Upper lobe of left lung (tissue), 4 donors: ENCODE results near the gene GJD4.

Experiments used
- CTCF ChIP-seq, 6 experiments: fragments of 450-650 bp in 4 of 6; fragments of 200-600 bp in 2 of 6; sonication (generic) in 2 of 6; IDR thresholded peaks; one replicate each; pipeline ENCODE4 v1.5.1; 2016 to 2019; ENCODE audit warnings: antibody characterized with exemption in 6 of 6
- EP300 ChIP-seq, 4 donors: sonication (generic); formaldehyde crosslinking; IDR thresholded peaks; one replicate each; pipeline ENCODE4 v1.5.1; 2017; ENCODE audit warnings: antibody characterized with exemption in 4 of 4, control low read depth in 2 of 4
- POLR2A ChIP-seq, 4 donors: fragments of 450-650 bp; IDR thresholded peaks; one replicate each; pipeline ENCODE4 v1.5.1; 2016 to 2017; ENCODE audit warnings: antibody characterized with exemption in 4 of 4, mild to moderate bottlenecking in 2 of 4
- POLR2AphosphoS5 ChIP-seq, 2 donors: sonication (generic); formaldehyde crosslinking; IDR thresholded peaks; one replicate each; pipeline ENCODE4 v1.5.1; 2017; ENCODE audit warnings: antibody characterized with exemption in 2 of 2

- TF ChIP-seq CTCF (IDR thresholded peaks at IDR 0.05) (no peak), POLR2A (IDR thresholded peaks at IDR 0.05) (no peak), POLR2AphosphoS5 (IDR thresholded peaks at IDR 0.05) (no peak), EP300 (IDR thresholded peaks at IDR 0.05) (no peak)
Observed at GRCh38 chr10:35580423-35580770, 24.7 kb upstream of the GJD4 start.
